HG03097 (cell line): ENCODE data around the gene TTC21A.

Experiments
- ATAC-seq: cut with Tn5 transposase; IDR thresholded peaks from one replicate; pipeline ENCODE4 v1.9.1; 2021; ENCODE audit not compliant: unreplicated experiment, low FRiP score

The TTC21A gene

DNA sequence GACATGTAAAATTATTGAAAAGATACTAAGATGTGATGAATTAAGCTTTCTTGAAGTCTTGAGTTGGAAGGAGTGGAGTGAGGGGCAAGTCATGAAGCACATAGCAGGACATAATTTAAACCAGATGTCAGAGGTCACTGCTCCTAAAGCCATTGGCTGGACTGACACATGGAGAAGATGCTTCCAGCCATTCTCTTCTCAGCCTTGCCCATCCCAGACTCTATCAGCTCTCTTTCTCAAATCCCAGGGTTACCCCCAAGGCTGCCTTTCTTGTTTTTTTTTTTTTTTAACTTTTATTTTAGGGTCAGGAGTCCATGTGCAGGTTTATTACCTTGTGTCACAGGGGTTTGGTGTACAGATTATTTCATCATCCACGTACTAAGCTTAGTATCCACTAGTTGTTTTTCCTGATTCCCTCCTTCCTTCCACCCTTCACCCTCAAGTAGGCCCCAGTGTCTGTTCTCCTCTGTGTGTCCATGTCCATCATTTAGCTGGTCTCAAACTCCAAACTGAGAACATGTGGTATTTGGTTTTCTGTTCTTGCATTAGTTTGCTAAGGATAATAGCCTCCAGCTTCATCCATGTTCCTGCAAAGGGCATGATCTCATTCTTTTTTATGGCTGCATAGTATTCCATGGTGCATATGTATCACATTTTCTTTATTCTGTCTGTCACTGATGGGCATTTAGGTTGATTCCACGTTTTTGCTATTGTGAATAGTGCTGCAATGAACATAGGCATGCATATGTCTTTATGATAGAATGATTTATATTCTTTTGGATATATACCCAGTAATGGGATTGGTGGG, 66.0 kb downstream of the TTC21A start:
- no peak for ATAC-seq

DNA sequence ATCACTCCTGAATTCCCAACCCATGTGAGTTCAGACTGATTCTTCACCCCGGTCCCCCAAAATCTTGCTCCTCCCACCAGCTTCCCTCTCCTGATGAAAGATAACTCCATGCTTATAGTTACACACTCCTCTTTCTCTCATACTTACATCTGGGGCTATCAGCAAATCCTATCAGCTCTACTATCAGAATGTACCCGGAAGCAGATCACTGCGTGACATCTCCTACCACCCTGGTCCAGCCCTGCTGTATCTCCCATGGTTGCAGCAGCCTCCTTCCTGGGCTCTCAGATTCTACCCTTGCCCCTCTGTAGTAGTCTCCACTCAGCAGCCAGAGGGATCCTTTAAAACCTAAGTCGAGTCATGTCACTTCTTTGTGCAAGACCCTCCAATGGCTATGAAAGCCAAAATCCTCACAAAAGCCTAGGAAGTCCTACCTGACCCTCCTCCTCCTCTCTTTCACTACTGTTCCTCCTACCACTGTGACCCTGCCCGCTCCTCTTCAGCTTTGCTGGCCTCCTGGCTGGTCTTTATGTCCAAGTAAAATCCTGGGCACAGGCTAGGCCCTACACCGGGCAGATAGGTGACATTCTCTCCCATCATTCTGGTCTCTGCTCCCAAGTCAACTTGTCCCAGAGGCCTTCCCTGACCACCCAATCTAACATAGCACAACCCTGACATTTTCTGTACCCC, 68.7 kb downstream of the TTC21A start:
- ATAC-seq: no peak

- ATAC-seq: no peak
These were observed 70.3 kb downstream of the TTC21A start for GRCh38 chr3:39177708-39178332.

GRCh38 chr3:39178553-39178952, 71.1 kb downstream of the TTC21A start:
- no peak for ATAC-seq

GRCh38 chr3:39180183-39180545, 72.7 kb downstream of the TTC21A start:
- ATAC-seq: no peak

DNA sequence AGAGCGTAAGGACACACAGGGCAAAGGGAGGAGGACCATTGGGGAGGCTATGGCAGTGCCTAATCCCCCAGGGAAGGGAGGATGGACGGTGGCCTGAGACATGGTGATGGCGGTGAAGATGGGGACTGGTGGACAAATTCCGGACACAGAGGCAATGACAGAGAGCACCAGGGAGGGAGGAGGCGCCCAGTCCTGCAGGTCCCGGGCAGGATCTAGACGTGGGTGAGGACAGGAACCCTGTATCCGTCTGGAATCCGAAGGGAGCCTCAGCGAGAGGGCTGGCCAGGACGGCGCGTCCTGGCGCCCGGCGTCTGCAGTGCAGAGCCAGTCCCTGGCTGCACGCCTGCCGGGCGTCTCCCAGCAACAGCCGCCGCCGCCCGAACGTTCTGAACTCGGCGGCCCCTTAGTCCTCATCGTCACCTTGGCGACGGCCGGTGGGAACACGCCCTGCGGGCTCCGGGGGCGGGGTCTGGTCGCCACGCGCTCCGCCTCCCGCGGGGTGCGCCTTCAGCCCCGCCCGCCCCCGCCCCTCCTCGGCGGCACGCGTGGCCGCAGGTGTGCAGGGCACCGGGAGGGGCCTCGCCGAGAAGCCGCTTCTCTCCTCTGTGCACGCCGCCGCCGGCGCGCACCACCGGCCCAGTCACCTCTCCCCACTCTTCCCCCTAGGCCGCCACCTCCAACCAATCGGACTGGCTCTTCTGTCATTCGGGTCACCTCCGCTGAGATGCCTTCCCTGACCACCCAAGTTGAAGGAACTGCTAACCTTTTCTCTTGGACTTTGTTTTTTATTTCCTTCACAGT, 73.3 kb downstream of the TTC21A start:
- ATAC-seq: peak; percentile 83

DNA sequence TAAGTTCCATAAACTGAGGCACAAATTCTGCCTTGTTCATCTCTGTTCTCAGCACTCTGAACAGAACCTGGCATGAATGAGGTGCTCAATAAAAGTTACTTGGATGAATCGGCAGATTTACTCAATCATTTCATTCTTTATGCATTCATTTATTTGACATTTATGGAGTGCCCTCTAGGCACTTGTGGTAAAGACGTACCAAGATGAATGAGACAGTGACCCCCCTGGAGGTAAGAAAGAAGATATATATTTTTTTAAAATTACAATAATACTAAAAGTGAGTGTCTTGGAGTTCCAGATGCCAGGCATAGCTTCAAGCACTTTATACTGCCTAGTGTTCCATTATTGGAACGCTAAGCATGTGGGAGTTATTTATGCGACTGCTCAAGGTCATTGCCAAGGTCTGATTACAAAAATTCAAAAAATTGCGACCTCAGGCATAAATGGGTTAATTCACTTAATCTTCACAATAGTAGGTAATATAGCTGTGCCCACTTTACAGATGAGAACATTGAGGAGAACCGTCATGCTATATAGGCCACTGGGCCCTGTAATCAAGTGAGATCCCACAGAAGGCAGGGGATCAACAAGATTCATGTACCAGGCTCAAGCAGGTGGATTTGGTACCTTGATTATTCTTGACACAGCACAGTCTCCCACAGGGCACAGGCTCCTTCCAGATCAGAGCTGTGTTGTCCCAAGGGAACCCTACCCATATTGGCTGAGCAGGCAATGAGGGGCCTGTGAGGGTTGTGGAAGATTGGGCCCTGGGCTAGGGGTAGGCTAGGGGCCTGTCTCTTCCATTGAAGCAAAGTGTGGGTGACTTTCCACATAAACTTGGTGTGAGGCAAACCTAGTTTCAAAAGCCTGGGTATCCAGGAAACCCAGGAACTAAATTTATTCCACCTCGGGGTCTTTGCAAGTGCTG, 74.2 kb downstream of the TTC21A start:
- no peak for ATAC-seq

DNA sequence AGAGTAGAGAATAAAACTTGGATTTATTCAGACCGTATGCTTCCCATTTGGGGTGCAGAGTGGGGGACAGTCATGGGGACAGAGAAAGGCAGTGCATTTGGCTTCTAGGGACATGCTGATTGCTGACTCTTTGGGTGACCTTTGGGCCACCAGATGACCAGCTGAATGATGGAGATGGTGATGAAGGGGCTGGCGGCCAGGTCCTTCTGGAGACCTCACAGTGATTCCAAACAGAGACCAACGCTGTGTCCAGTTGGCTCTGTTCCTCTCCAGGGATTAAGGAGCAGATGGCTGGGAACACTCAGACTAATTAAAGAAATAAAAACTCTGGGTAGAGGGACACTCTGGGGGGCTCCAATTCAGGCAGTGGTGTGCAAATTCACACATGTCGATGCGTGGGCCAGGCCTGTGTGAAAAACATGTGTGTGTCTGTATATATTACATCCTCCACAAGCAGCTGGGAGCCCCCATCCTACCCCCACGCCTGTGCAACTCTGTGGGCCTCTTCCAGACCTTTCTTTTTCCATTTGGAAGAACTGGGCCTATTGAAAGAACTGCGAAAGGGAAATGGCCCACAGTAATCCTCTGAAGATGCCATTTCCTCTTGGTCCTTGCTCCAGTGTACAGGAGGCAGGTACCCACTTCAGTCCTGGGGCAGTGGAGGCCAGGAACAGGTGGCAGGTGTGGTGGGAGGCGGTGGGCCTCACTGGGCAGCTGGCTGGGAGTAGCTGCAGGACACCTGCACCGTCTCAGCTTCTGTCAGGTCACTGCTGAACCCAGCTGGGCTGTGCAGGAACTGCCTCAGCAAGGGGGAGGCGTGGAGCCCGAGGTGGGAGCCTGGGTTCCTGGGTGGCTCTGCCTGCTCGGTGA, 76.0 kb downstream of the TTC21A start:
- ATAC-seq: no peak

DNA sequence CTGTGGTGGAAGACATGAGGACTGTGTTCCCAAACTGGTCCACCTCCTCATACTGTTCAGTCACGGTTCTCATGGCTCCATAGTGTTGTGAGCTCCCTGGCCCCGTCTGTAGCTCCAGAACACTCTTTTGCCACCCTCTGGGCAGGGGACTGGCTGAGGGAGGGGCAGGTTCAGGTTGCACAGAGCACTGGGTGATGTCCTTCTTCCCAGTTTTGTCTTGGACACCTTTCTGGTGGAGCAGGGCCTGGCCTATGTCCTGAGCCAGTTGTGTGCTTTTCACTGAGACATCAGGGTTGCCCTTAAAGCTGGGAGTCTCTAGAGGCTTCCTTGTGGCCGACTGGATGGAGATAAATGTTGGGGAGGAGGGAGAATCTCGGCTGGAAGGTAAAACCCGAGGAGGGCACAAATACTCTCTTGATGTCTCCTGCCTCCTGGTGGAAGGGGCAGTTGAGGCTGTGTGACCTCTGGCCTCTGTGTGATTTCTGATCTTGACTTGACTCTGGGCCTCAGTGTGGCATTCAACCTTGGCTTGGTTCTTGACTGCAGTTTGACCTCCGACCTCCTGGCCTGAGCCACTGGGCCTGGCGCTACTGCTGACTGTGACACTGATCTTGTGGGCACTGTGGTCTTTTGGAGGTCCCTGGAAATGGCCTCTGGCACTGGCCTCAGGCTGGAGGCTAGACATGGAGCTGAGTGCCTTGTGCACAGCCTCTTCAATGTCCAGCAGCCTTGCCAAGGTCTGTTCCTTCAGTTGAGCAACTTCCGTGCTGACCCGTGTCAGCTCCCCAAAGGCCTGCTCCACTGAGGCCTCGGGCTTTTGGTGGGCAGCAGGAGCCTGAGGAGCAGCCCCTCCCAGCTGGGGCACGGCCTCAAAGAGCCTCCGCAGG, 76.8 kb downstream of the TTC21A start:
- no peak for ATAC-seq

- no peak for ATAC-seq
These were observed 77.4 kb downstream of the TTC21A start for GRCh38 chr3:39184968-39185285.

DNA sequence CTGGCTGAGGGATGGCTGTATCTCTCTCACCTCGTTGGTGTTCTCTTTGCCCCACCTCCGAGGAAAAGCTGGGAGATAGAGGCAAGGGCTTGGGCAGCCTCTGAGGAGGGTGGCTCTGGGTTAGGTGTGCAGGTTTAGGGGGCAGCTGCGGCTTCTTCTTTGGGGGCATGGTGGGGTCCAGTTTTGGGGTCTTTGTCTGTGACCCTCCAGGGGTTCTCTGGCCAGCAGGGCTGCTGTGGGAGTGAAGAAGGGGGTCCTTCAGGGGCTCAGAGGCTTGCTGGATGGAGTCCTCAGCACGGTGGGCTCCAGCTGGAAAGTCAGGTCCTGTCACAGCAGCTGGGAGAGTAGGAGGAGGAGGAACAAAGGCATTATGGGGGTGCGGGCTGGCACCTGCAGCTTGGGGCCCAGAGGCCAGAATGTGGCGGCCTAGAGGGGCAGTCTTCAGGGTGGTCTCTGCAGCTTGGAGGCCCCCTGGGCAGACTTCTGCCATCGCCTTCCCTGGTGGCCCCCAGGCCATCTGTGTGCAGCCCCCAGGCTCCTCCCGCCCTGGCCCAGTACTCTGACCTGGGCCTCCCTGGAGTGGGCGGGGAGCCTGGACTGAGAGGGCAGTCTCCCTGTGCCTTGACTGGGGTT, 78.0 kb downstream of the TTC21A start:
- ATAC-seq: no peak

DNA sequence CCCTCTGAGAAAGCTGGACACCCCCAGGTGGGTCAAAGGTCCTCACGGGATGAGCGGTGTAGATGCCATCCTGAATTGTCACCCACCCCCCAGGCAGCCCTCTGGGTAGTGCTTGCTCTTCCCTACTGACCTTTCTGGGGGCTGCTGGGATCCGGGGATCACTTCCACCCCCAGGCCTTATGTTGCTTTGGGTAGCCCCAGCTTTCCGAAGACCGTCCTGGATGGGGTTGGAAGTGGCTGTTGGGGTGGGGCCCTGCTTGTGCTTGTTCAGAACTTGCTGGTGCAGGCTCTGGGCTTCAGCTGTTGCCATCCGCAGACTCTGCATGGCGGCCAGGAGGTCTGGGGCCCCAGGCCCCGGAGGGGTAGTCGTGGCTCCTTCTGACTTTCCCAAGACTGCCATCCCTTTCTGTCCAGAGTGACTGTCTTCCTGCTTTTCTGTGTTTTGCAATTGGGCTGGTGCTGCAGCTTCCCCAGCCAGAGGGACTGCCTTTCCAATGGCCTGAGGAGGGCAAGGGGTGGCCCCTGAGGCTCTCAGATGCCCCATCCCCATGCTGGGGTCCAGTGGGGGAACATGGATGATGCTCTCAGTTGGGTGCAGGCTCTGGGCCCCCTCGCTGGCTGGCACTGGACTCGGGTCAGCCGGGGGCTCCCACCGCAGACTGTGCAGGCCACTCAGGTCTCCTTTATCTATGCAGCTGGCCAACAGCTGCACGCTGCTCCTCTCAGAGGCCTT, 78.6 kb downstream of the TTC21A start:
- ATAC-seq: no peak

GRCh38 chr3:39186692-39187151, 79.2 kb downstream of the TTC21A start:
- ATAC-seq: no peak

GRCh38 chr3:39187372-39188155, 80.1 kb downstream of the TTC21A start:
- no peak for ATAC-seq
